ENCODE data around the gene FLYWCH2.
A peak's percentile ranks its signal among the peaks of the same experiment; 100 is the strongest.
"Not testable (repeated sequence)": the region's sequence is repeated elsewhere in the genome, so short reads cannot be mapped to it uniquely, and the experiment has no call there.

FLYWCH2 gene

DNA sequence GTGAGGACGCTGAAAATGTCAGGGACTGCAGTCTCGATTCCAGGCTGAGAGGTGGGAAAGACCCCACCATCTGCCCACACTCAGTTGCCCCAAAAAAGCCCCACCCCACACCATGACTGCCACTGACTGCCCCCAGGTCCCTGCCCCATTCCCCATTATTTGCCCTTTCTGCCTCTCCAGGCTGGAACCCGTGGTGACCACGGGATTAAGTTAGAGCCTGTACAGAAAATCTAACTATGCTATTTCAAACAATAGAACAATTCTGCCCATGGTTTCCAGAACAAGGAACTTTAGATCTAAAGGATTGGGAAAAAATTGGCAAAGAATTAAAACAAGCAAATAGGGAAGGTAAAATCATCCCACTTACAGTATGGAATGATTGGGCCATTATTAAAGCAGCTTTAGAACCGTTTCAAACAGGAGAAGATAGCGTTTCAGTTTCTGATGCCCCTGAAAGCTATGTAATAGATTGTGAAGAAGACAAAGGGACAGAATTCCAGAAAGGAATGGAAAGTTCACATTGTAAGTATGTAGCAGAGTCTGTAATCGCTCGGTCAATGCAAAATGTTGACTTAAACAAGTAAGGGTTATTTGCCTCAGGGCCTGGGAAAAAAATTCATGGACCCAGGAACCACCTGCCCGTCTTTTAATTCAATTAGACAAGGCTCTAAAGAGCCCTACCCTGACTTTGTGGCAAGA is 43.1 kb downstream of the FLYWCH2 start:
- no peak for TF ChIP-seq EZH2 (IDR thresholded peaks at IDR 0.05; ENCODE audit: borderline replicate concordance, low read depth, low read length, severe bottlenecking)
- TF ChIP-seq, protein P1, sequence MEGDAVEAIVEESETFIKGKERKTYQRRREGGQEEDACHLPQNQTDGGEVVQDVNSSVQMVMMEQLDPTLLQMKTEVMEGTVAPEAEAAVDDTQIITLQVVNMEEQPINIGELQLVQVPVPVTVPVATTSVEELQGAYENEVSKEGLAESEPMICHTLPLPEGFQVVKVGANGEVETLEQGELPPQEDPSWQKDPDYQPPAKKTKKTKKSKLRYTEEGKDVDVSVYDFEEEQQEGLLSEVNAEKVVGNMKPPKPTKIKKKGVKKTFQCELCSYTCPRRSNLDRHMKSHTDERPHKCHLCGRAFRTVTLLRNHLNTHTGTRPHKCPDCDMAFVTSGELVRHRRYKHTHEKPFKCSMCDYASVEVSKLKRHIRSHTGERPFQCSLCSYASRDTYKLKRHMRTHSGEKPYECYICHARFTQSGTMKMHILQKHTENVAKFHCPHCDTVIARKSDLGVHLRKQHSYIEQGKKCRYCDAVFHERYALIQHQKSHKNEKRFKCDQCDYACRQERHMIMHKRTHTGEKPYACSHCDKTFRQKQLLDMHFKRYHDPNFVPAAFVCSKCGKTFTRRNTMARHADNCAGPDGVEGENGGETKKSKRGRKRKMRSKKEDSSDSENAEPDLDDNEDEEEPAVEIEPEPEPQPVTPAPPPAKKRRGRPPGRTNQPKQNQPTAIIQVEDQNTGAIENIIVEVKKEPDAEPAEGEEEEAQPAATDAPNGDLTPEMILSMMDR (IDR thresholded peaks at IDR 0.05; ENCODE audit: borderline replicate concordance, extremely low read depth, low read length, poor library complexity, severe bottlenecking) = no peak
- ATAC-seq (ENCODE audit: insufficient read depth, low read depth) = no peak
- Histone ChIP-seq H4K20me1 (ENCODE audit: insufficient read depth, low read length) (no peaks in the 10 kb centered on the region; the same call in 1 of the 2 replicates), H3K36me3 (ENCODE audit: insufficient read depth, low read length) (peaks cover 36% of the 10 kb centered on the region), H3K4me1 (ENCODE audit: insufficient read depth, low read length) (peaks cover 10% of the 10 kb centered on the region), H3K27me3 (ENCODE audit: insufficient read depth, low read length, poor library complexity) (no peaks in the 10 kb centered on the region), H3K27ac (ENCODE audit: low read length) (no peak overlapping the region), H2AFZ (ENCODE audit: low read depth, low read length) (no peak overlapping the region), H3K9ac (ENCODE audit: low read depth, low read length) (no peak overlapping the region), H3K4me3 (ENCODE audit: low read depth in 1 of 2, low read length in 2 of 2) (no peak overlapping the region), H3K79me2 (ENCODE audit: insufficient read depth, low read length) (no peaks in the 10 kb centered on the region; the same call in 1 of the 2 replicates), H3K4me2 (ENCODE audit: insufficient read depth, low read length) (no peak overlapping the region), H3K9me3 (ENCODE audit: insufficient read depth, low read length, severe bottlenecking) (no peaks in the 10 kb centered on the region)
- DNase-seq = no peak

DNA sequence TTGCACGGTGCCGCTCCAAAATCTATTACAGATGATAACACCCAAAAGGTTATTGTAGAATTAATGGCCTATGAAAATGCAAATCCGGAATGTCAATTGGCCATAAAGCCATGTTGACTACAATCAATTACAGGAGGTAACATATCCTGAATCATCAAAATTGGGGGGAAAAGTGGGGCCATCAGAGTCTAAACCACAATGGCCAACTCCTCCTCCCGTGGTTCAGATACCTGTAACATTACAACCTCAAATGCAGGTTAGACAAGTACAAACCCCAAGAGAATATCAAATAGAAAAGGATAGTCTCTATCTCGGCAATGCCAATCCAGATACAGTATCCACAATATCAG is 43.6 kb downstream of the FLYWCH2 start:
- Histone ChIP-seq H3K4me3 (ENCODE audit: low read depth in 1 of 2, low read length in 2 of 2) (no peak overlapping the region; a peak in 1 of 4 replicates), H3K27ac (ENCODE audit: low read length) (no peak overlapping the region), H3K9ac (ENCODE audit: low read depth, low read length) (no peak overlapping the region), H3K4me1 (ENCODE audit: insufficient read depth, low read length) (peaks cover 10% of the 10 kb centered on the region), H3K79me2 (ENCODE audit: insufficient read depth, low read length) (no peaks in the 10 kb centered on the region; the same call in 1 of the 2 replicates), H3K27me3 (ENCODE audit: insufficient read depth, low read length, poor library complexity) (no peaks in the 10 kb centered on the region), H3K4me2 (ENCODE audit: insufficient read depth, low read length) (peak overlapping the region; percentile 46), H2AFZ (ENCODE audit: low read depth, low read length) (peak overlapping the region; percentile 37; the same call in 1 of the 2 replicates), H4K20me1 (ENCODE audit: insufficient read depth, low read length) (no peaks in the 10 kb centered on the region; the same call in 1 of the 2 replicates), H3K36me3 (ENCODE audit: insufficient read depth, low read length) (peaks cover 36% of the 10 kb centered on the region), H3K9me3 (ENCODE audit: insufficient read depth, low read length, severe bottlenecking) (no peaks in the 10 kb centered on the region)
- DNase-seq (no peak), ATAC-seq (ENCODE audit: insufficient read depth, low read depth) (no peak)
- TF ChIP-seq, protein P1 (IDR thresholded peaks at IDR 0.05; ENCODE audit: borderline replicate concordance, extremely low read depth, low read length, poor library complexity, severe bottlenecking) = no peak

DNA sequence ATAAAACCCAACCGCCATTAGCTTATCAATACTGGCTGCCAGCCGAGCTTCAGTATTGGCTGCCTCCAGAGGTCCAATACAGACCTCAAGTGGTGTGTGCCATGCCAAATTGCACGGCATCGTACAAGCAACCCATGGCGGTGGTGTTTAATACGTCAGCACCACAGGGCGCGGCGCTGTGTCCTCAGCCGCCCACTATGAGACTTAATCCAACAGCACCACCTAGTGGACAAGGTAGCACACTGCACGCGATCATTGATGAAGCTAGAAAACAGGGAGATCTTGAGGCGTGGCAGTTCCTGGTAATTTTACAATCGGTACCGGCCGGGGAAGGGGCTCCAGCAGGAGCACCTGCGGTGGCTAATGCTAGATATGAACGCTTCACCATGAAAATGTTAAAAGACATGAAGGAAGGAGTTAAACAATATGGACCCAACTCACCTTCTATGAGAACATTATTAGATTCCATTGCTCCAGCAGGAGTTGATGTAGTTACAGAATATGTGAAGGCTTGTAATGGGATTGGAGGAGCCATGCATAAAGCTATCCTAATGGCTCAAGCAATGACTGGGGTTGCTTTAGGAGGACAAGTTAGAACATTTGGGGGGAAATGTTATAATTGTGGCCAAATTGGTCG is 44.1 kb downstream of the FLYWCH2 start:
- ATAC-seq (ENCODE audit: insufficient read depth, low read depth) = peak; percentile 98
- H4K20me1 ChIP-seq (ENCODE audit: insufficient read depth, low read length) = no peaks in the 10 kb centered on the region; the same call in 1 of the 2 replicates
- no peak overlapping the region; a peak in 1 of 4 replicates for H3K4me3 ChIP-seq (ENCODE audit: low read depth in 1 of 2, low read length in 2 of 2)
- no peak overlapping the region for H3K9ac ChIP-seq (ENCODE audit: low read depth, low read length)
- H3K36me3 ChIP-seq (ENCODE audit: insufficient read depth, low read length) = peaks cover 33% of the 10 kb centered on the region
- H2AFZ ChIP-seq (ENCODE audit: low read depth, low read length) = peak overlapping the region; percentile 37; the same call in 1 of the 2 replicates
- peaks cover 10% of the 10 kb centered on the region for H3K4me1 ChIP-seq (ENCODE audit: insufficient read depth, low read length)
- no peaks in the 10 kb centered on the region; the same call in 1 of the 2 replicates for H3K79me2 ChIP-seq (ENCODE audit: insufficient read depth, low read length)
- no peak for TF ChIP-seq EZH2 (IDR thresholded peaks at IDR 0.05; ENCODE audit: borderline replicate concordance, low read depth, low read length, severe bottlenecking)
- TF ChIP-seq, protein P1 (IDR thresholded peaks at IDR 0.05; ENCODE audit: borderline replicate concordance, extremely low read depth, low read length, poor library complexity, severe bottlenecking) = peak; percentile 98
- peak overlapping the region; percentile 46 for H3K4me2 ChIP-seq (ENCODE audit: insufficient read depth, low read length)
- H3K9me3 ChIP-seq (ENCODE audit: insufficient read depth, low read length, severe bottlenecking) = no peaks in the 10 kb centered on the region
- H3K27me3 ChIP-seq (ENCODE audit: insufficient read depth, low read length, poor library complexity) = no peaks in the 10 kb centered on the region
- no peak overlapping the region for H3K27ac ChIP-seq (ENCODE audit: low read length)
- DNase-seq = peak; percentile 88

DNA sequence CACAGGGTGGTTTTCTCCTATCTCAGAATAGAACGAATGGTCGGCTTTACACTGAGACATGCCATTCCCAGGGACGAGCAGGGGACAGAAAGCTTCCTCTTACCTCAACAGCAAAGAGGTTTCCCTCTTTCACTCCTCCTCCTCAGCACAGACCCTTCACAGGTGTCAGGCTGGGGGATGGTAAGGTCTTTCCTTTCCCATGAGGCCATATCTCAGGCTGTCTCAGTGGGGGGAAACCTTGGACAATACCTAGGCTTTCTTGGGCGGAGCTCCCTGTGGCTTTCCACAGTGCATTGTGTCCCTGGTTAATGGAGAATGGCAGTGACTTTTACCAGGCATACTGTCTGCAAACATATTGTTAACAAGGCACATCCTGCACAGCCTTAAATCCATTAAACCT is 45.1 kb downstream of the FLYWCH2 start:
- not testable (repeated sequence) for H3K9me3 ChIP-seq (ENCODE audit: insufficient read depth, low read length, severe bottlenecking); H3K9ac ChIP-seq (ENCODE audit: low read depth, low read length); H2AFZ ChIP-seq (ENCODE audit: low read depth, low read length); H3K27me3 ChIP-seq (ENCODE audit: insufficient read depth, low read length, poor library complexity); H3K79me2 ChIP-seq (ENCODE audit: insufficient read depth, low read length); H3K4me1 ChIP-seq (ENCODE audit: insufficient read depth, low read length); H3K27ac ChIP-seq (ENCODE audit: low read length); H4K20me1 ChIP-seq (ENCODE audit: insufficient read depth, low read length); H3K4me3 ChIP-seq (ENCODE audit: low read depth in 1 of 2, low read length in 2 of 2); ATAC-seq (ENCODE audit: insufficient read depth, low read depth); H3K4me2 ChIP-seq (ENCODE audit: insufficient read depth, low read length); DNase-seq
- H3K36me3 ChIP-seq (ENCODE audit: insufficient read depth, low read length) = peaks cover 30% of the 10 kb centered on the region

Measured in DND-41 (cell line).